ENCODE data around the gene GSE1. TPM values are rescaled to one million over a fixed set of nuclear protein-coding genes. Genes with fewer than 3 reads are reported as not detected.

Gene GSE1
- total and polyA plus RNA-seq, 2 experiments from 2014 or later: 32.4 to 135 TPM

DNA sequence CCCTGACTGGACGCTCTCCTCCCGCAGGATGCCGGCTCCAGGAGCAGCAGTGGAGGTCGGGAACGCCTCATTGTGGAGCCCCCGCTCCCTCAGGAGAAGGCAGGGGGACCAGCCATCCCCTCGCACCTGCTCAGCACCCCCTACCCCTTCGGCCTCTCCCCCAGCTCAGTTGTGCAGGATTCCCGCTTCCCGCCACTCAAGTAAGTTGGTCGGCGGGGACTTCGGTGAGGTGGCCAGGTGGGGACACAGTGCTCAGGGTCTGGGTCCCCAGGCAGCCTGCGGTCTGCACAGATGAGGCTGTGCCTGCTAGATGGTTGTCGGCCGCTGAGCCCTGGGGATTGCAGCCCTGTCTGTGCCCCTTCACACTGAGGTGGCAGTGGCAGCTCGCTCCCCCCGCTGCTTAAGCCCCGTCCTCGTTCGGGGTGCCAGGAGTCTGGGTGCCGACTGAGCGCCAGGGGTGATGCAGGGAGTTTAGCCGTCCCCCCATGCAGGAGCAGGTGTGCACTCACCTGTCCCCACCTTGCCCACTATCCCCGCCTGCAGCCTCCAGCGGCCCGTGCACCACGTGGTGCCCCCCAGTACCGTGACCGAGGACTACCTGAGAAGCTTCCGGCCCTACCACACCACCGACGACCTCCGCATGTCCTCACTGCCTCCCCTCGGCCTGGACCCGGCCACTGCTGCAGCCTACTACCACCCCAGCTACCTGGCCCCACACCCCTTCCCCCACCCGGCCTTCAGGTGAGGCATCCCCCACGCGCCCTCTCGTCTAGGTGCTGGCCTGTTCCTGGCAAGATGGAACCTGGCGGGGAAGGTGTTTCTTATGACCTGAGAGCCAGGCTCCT is 41.4 kb downstream of the GSE1 start:
- ATAC-seq: no peak
- Histone ChIP-seq H3K27ac (ENCODE audit: low read depth) (no peak overlapping the region), H4K20me1 (replicated peaks; ENCODE audit: insufficient read depth) (peaks cover 4% of the 10 kb centered on the region; the same call in 1 of the 2 replicates)

More for the DNA sequence above, 41.4 kb downstream of the GSE1 start:
- peaks cover 3% of the 10 kb centered on the region; the same call in 2 of the 3 replicates for H3K4me1 Mint-ChIP-seq
- DNase-seq (ENCODE audit: low spot score): no peak
- Histone ChIP-seq H3K4me2 (no peak overlapping the region), H3K4me1 (ENCODE audit: insufficient read depth) (no peaks in the 10 kb centered on the region), H3K27me3 (ENCODE audit: insufficient read depth) (no peaks in the 10 kb centered on the region), H3K4me3 (no peak overlapping the region), H2AFZ (no peak overlapping the region), H3F3A (replicated peaks; ENCODE audit: low read depth) (peaks cover 23% of the 10 kb centered on the region), H3K9me2 (ENCODE audit: insufficient read depth) (no peaks in the 10 kb centered on the region), H3K36me3 (ENCODE audit: insufficient read depth) (0 out of 2 replicates have a peak, but pooled peaks cover 7% of the 10 kb centered on the region), H3K79me2 (replicated peaks; ENCODE audit: insufficient read depth) (peaks cover 3% of the 10 kb centered on the region; the same call in 1 of the 2 replicates)
- no peak overlapping the region for H3K4me3 Mint-ChIP-seq
- H3K36me3 Mint-ChIP-seq (ENCODE audit: low read depth): peaks cover 64% of the 10 kb centered on the region
- peaks cover 10% of the 10 kb centered on the region for H3K27me3 Mint-ChIP-seq (ENCODE audit: insufficient read depth, low read depth, poor library complexity)
- no peaks in the 10 kb centered on the region for H3K9me3 Mint-ChIP-seq
- H3K27ac Mint-ChIP-seq: no peak overlapping the region
- no peak for TF ChIP-seq STAT1 (IDR thresholded peaks at IDR 0.05; ENCODE audit: unreplicated experiment)
- TF ChIP-seq, protein P1, sequence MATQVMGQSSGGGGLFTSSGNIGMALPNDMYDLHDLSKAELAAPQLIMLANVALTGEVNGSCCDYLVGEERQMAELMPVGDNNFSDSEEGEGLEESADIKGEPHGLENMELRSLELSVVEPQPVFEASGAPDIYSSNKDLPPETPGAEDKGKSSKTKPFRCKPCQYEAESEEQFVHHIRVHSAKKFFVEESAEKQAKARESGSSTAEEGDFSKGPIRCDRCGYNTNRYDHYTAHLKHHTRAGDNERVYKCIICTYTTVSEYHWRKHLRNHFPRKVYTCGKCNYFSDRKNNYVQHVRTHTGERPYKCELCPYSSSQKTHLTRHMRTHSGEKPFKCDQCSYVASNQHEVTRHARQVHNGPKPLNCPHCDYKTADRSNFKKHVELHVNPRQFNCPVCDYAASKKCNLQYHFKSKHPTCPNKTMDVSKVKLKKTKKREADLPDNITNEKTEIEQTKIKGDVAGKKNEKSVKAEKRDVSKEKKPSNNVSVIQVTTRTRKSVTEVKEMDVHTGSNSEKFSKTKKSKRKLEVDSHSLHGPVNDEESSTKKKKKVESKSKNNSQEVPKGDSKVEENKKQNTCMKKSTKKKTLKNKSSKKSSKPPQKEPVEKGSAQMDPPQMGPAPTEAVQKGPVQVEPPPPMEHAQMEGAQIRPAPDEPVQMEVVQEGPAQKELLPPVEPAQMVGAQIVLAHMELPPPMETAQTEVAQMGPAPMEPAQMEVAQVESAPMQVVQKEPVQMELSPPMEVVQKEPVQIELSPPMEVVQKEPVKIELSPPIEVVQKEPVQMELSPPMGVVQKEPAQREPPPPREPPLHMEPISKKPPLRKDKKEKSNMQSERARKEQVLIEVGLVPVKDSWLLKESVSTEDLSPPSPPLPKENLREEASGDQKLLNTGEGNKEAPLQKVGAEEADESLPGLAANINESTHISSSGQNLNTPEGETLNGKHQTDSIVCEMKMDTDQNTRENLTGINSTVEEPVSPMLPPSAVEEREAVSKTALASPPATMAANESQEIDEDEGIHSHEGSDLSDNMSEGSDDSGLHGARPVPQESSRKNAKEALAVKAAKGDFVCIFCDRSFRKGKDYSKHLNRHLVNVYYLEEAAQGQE (IDR thresholded peaks at IDR 0.05; ENCODE audit: unreplicated experiment): no peak
- TF ChIP-seq, protein P2, sequence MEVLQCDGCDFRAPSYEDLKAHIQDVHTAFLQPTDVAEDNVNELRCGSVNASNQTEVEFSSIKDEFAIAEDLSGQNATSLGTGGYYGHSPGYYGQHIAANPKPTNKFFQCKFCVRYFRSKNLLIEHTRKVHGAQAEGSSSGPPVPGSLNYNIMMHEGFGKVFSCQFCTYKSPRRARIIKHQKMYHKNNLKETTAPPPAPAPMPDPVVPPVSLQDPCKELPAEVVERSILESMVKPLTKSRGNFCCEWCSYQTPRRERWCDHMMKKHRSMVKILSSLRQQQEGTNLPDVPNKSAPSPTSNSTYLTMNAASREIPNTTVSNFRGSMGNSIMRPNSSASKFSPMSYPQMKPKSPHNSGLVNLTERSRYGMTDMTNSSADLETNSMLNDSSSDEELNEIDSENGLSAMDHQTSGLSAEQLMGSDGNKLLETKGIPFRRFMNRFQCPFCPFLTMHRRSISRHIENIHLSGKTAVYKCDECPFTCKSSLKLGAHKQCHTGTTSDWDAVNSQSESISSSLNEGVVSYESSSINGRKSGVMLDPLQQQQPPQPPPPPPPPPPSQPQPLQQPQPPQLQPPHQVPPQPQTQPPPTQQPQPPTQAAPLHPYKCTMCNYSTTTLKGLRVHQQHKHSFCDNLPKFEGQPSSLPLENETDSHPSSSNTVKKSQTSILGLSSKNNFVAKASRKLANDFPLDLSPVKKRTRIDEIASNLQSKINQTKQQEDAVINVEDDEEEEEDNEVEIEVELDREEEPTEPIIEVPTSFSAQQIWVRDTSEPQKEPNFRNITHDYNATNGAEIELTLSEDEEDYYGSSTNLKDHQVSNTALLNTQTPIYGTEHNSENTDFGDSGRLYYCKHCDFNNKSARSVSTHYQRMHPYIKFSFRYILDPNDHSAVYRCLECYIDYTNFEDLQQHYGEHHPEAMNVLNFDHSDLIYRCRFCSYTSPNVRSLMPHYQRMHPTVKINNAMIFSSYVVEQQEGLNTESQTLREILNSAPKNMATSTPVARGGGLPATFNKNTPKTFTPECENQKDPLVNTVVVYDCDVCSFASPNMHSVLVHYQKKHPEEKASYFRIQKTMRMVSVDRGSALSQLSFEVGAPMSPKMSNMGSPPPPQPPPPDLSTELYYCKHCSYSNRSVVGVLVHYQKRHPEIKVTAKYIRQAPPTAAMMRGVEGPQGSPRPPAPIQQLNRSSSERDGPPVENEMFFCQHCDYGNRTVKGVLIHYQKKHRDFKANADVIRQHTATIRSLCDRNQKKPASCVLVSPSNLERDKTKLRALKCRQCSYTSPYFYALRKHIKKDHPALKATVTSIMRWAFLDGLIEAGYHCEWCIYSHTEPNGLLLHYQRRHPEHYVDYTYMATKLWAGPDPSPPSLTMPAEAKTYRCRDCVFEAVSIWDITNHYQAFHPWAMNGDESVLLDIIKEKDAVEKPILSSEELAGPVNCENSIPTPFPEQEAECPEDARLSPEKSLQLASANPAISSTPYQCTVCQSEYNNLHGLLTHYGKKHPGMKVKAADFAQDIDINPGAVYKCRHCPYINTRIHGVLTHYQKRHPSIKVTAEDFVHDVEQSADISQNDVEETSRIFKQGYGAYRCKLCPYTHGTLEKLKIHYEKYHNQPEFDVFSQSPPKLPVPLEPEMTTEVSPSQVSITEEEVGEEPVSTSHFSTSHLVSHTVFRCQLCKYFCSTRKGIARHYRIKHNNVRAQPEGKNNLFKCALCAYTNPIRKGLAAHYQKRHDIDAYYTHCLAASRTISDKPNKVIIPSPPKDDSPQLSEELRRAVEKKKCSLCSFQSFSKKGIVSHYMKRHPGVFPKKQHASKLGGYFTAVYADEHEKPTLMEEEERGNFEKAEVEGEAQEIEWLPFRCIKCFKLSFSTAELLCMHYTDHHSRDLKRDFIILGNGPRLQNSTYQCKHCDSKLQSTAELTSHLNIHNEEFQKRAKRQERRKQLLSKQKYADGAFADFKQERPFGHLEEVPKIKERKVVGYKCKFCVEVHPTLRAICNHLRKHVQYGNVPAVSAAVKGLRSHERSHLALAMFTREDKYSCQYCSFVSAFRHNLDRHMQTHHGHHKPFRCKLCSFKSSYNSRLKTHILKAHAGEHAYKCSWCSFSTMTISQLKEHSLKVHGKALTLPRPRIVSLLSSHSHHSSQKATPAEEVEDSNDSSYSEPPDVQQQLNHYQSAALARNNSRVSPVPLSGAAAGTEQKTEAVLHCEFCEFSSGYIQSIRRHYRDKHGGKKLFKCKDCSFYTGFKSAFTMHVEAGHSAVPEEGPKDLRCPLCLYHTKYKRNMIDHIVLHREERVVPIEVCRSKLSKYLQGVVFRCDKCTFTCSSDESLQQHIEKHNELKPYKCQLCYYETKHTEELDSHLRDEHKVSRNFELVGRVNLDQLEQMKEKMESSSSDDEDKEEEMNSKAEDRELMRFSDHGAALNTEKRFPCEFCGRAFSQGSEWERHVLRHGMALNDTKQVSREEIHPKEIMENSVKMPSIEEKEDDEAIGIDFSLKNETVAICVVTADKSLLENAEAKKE (CRISPR knock-in tag; IDR thresholded peaks at IDR 0.05): no peak
- TF ChIP-seq EZH2phosphoT487 (IDR thresholded peaks at IDR 0.05; ENCODE audit: unreplicated experiment): no peak
